ENCODE data around the gene MPP1. TPM values are rescaled to one million over a fixed set of nuclear protein-coding genes. Genes with fewer than 3 reads are reported as not detected.

Gene MPP1
- total and polyA plus RNA-seq, 9 of the 15 experiments (the other 6 are each of a cell fraction or from before 2014, with no cell fraction given): 227 to 395 (median 283) TPM

GRCh38 chrX:154834562-154834961 is 29.3 kb upstream of the MPP1 start, which contains the start of gene SMIM9:
SMIM9 (minus strand) TSS chrX:154834662; CDS start chrX:154830856, 3,806 bp downstream.
- Histone ChIP-seq H4K20me1 (replicated peaks; ENCODE audit: control insufficient read depth, insufficient read depth, low read length) (no peaks in the 10 kb centered on the region), H3K4me1 (replicated peaks in 1 of 2; ENCODE audit: control insufficient read depth in 2 of 2, insufficient read depth in 2 of 2, low read length in 2 of 2) (peaks cover 3 to 26% of the 10 kb centered on the region in 2 experiments; a peak in 2 of 5 replicates), H3K9me1 (ENCODE audit: control insufficient read depth, insufficient read depth, low read length) (no peaks in the 10 kb centered on the region), H3K4me3 (no peak within 1 kb of the TSS), H3K79me2 (ENCODE audit: control insufficient read depth, insufficient read depth, low read length) (no peaks in the 10 kb centered on the region), H3K9me3 (replicated peaks; ENCODE audit: control insufficient read depth, insufficient read depth, low read depth, low read length) (no peaks in the 10 kb centered on the region), H3K9ac (ENCODE audit: insufficient read depth in 1 of 2, low read depth in 2 of 2, low read length in 2 of 2) (peak within 1 kb of the TSS in 1 of 2 experiments; percentile 24; a peak in 1 of 4 replicates), H3K27ac (ENCODE audit: extremely low read depth, low read depth, low read length) (peak within 1 kb of the TSS; percentile 68), H2AFZ (ENCODE audit: low read depth, low read length) (peak within 1 kb of the TSS; percentile 86), H3K36me3 (ENCODE audit: control insufficient read depth, insufficient read depth, low read length) (no peaks in the 10 kb centered on the region), H3K4me2 (ENCODE audit: insufficient read depth, low read length) (no peak within 1 kb of the TSS), H3K27me3 (ENCODE audit: control insufficient read depth in 2 of 2, insufficient read depth in 2 of 2, low read length in 2 of 2) (no peaks in the 10 kb centered on the region)
- FAIRE-seq (no peak), DNase-seq (ENCODE audit: extremely low read depth in 1 of 4, low spot score in 3 of 4) (no peak), ATAC-seq (0 out of 3 replicates have a peak, but pooled peaks have one; percentile 10)
- in situ Hi-C loops (cut with MboI) (loop anchor here (10.0 kb wide), 1 partner anchor 250 kb away; the partner anchor contains the start of gene CTAG1A), intact Hi-C loops (cut with micrococcal nuclease) (loop anchor here (5.0 kb wide), 1 partner anchor 47 kb away; no protein-coding TSS in a partner anchor)
- BruUV-seq (replicated peaks): no TSS peak
- POLR2A ChIA-PET: interaction anchor here (1.1 to 2.9 kb wide), 2 partner anchors 15 to 58 kb away, joined by 5 to 9 read pairs; no protein-coding TSS in a partner anchor
- CTCF ChIA-PET (ENCODE audit: low intra/inter-chr PET ratio): no interaction called here
- 70% methylated on average over 2 of the region's 3 CpGs for WGBS (ENCODE audit: insufficient coverage, low coverage, missing lambda C conversion rate)
- TF ChIP-seq NBN (IDR thresholded peaks at IDR 0.05; ENCODE audit: low read depth) (no peak), ELF4 (CRISPR knock-in tag; IDR thresholded peaks at IDR 0.05) (no peak), CEBPB (tag; IDR thresholded peaks at IDR 0.05) (peak; percentile 37; the same call in 1 of the 2 replicates), PBX2 (CRISPR knock-in tag; IDR thresholded peaks at IDR 0.05; ENCODE audit: low read depth) (no peak), PBX2 (tag; conservative IDR thresholded peaks at IDR 0.05; ENCODE audit: low read depth) (no peak), TGIF2 (CRISPR knock-in tag; IDR thresholded peaks at IDR 0.05) (no peak), ZNF561 (CRISPR knock-in tag; conservative IDR thresholded peaks at IDR 0.05) (no peak), SMARCE1 (IDR thresholded peaks at IDR 0.05) (no peak), MGA (IDR thresholded peaks at IDR 0.05) (no peak)
